Uterus (tissue), 2 donors: ENCODE measurements around the gene GNB1.

Source experiments
- POLR2A ChIP-seq, 2 donors: fragments of 450-650 bp; IDR thresholded peaks; one replicate each; pipeline ENCODE4 v1.6.1; 2016; ENCODE audit warnings: antibody characterized with exemption in 2 of 2, mild to moderate bottlenecking in 1 of 2, moderate library complexity in 1 of 2
- TF ChIP-seq, protein P1 (sequence below), 4 experiments: fragments of 200-600 bp in 2 of 4; fragments of 450-650 bp in 2 of 4; sonication (generic) in 2 of 4; IDR thresholded peaks; one replicate each; pipeline ENCODE4 v1.5.1; 2016 to 2019; ENCODE audit warnings: antibody characterized with exemption in 4 of 4, mild to moderate bottlenecking in 2 of 4, moderate library complexity in 1 of 4

DNA sequence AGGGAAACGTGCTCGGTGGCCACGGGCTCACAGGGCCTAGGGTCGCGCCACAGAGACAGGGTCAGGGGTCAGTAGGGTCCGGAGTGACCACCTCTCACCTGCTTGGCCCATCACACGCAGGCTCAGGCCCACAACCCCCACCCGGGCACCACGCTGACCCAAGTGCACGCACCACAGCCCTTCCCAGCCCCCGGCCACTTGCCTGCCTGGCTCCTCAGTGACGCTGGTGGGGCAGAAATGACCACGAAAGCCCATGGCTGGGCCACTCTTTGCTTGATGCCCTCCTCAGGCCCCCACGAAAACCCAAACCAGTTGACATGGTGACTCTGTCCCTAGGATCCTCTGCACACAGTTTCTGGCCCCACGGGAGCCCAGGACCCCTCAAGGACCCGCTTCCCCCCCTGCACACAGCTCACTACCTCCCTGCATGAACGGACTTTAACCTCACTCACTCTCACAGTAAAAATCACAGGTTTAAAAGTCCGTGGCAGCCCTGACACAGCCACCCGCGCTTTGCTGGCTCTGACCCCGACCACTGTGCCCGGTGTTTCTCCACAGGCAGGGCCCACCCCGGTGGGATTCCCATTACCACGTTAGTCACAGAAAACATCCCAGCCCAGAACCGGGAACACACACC, 133.3 kb downstream of the GNB1 start:
- TF ChIP-seq, protein P1, sequence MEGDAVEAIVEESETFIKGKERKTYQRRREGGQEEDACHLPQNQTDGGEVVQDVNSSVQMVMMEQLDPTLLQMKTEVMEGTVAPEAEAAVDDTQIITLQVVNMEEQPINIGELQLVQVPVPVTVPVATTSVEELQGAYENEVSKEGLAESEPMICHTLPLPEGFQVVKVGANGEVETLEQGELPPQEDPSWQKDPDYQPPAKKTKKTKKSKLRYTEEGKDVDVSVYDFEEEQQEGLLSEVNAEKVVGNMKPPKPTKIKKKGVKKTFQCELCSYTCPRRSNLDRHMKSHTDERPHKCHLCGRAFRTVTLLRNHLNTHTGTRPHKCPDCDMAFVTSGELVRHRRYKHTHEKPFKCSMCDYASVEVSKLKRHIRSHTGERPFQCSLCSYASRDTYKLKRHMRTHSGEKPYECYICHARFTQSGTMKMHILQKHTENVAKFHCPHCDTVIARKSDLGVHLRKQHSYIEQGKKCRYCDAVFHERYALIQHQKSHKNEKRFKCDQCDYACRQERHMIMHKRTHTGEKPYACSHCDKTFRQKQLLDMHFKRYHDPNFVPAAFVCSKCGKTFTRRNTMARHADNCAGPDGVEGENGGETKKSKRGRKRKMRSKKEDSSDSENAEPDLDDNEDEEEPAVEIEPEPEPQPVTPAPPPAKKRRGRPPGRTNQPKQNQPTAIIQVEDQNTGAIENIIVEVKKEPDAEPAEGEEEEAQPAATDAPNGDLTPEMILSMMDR (IDR thresholded peaks at IDR 0.05) = no peak
- TF ChIP-seq POLR2A (IDR thresholded peaks at IDR 0.05) = no peak
